GM19452 (cell line): ENCODE data around the gene RLN3.
A peak's percentile ranks its signal among the peaks of the same experiment; 100 is the strongest.

Source experiments
- ATAC-seq: cut with Tn5 transposase; IDR thresholded peaks from one replicate; pipeline ENCODE4 v1.9.1; 2021; ENCODE audit not compliant: unreplicated experiment

Gene RLN3

DNA sequence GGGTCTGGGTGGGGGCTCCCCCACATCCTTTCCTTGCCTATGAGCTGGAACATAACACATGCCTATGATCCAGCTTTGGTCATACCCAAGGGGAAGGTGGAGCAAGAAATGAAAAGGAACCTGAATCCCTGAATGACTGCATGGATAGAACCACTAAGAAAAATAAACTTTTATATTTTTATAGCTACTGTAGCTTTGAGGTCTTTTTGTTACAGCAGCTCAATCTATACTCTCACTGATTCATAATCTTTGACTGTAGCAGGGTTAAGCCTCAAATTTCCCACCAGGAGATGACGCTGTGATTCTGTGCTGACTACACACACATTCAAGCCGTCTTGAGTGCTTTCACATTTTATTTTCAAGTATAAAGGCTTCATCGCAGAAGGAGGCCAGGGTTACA lies 25.1 kb downstream of the RLN3 start:
- no peak for ATAC-seq

DNA sequence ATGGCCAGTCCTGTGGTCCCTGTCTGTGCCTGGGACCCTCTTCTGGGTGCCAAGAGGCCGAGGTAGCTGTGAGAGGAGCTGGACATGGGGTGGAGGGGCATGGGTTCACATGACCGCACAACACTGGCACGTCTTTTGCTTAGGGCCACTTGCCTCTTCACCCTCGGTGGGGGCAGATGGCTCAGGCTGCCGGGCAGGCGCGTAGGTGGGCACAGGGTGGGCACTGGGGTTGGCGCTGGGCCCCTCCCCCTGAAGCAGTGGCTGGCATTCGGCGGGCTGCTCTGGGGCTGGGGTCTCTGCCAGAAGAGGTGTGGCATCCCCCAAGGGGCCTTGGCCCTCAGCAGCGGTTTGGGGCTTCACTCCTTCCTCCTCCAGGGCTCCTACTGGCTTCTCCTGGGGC lies 25.6 kb downstream of the RLN3 start:
- no peak for ATAC-seq

DNA sequence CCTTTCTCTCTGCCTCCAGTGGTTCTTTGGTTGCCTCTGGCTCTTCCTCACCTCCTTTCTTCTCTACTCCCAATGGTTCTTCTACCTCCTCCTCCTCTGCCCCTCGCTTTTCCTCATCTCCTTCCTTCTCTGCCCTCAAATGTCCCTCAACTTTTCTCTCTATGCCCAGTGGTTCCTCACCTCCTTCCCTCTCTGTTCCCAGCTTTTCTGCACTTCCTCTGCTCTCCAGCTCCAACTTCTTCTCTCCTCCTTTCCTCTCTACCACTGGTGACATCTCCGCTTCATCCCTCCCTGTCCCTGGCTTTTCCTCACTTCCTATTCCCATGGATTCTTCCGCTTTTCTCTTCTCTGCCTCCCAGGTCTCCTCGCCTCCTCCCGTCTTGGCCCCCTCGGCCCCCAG lies 26.2 kb downstream of the RLN3 start:
- ATAC-seq: no peak

DNA sequence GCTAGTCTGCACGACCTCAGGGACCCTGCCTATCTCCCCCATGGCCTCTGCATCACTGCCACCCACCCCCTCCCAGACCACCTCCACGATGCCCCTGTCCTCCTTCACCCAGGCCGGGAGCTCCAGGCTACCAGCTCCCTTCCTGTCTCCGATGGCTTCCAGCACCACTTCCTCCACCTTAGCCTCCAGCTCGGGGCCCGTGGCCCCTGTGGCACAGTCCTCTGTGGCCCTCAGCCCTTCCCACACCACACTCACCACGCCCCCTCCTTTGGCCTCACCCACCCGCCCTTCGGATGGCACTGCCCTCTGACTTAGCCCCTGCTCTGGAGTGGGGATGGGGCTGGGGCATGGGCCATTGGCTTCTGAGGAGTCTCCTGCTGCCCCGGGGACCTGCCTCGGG lies 26.8 kb downstream of the RLN3 start:
- ATAC-seq: no peak

DNA sequence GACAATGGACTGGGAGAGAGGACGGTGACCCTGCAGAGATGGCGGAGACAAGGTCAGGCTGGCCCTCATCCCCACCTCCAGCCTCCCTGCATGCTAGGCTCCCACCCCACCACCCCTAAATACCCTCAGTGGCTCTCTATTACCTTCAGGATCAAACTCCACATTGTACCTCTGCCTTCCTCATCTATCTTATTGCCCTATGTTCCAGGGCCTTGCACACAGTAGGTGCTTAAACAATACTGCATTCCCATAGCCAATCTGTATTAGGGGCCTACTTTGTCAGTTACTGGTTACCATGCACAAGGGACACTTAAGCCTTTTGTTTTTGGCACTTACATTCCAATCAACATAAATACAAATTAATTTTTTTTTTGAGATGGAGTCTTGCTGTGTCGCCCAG lies 27.4 kb downstream of the RLN3 start:
- ATAC-seq: no peak

DNA sequence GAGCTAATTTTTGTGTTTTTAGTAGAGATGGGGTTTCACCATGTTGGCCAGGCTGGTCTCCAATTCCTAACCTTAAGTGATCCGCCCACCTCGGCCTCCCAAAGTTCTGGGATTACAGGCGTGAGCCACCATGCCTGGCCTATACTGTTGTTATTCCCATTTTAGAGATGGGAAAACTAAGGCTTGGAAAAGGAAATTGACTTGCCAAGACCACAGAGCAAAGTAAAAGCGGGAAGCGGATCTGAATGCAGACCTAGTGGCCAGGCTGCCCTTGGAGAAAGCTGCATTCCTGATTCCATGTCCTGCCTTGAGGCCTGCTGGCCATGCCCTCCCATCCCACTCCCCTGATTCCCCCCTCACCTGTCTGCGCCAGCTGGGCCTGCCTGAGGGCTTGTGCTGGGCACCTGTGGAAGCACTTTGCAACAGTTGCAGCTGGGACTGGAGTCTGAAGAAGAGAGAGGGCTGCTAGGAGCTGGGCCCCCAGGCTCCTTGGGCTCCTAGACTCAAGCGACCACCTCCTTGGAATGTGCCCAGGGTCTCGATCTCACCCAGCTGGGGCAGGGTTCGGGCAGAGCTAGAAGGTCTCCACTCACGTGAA lies 28.2 kb downstream of the RLN3 start:
- ATAC-seq: no peak

DNA sequence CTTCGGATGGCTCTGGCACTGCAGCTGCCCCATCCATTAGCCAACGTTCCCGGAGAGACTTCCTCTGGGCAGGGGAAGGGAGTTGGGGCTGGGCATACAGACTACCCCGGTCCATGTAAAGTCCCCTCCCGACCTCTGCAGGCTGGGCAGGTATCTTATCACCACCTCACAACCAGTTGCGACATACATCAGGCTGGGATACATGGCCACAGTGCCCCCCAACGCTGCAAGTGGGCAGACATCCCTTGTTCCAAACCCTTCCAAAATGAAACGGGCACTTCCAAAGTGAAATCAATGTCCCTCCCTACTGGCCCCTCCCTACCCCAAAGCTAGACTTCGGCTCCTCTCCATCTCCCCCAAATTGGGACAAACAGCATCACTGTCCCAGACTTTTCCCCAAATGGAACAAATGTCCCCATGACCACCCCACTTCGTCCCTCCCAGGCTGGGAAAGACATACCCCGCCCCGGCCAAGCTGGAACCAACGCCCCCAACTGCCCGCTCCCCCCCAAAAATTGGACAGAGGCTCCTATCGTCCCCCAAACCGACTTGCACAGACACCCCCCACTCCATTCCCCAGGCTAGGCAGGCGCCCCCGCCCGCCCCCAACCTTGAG lies 28.9 kb downstream of the RLN3 start:
- ATAC-seq: no peak

DNA sequence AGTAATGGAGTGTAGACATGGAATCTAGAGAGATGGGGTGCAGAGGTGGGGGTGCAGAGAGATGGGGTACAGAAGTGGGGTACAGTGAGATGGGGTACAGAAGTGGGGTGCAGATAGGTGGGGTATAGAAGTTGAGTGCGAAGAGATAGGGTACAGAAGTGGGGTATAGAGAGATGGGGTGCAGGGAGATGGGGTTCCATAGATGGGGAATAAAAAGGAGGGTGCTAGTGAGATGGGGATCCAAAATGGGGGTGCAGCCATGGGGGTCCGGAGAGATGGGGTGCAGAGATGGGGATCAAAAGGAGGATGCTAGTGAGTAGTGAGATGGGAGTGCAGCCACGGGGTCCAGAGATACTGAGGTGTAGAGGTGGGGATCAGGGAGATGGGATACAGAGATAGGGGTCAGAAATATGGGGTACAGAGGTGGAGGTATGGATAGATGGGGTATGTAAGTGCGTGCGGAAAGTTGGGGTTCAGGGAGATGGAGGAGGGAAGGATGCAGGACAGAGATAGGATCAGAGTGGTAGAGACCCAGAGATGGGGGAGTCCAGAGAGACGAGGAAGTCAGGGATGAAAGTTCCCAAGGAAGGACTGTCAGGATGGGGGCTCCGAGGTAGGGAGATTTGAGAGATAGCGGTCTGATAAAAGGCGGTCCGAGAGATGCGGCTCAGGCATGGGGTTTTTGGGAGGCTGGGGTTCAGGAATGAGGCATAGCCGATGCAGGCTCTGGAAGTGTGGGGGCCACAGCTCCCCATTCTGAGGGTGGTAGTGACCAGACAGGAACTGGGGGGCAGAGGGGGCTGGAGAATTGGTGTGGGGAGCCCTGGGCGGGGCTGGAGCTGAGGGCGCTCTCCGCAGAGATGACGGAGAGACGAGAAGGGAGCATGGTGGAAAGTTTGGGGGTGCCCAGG lies 30.5 kb downstream of the RLN3 start:
- no peak for ATAC-seq

DNA sequence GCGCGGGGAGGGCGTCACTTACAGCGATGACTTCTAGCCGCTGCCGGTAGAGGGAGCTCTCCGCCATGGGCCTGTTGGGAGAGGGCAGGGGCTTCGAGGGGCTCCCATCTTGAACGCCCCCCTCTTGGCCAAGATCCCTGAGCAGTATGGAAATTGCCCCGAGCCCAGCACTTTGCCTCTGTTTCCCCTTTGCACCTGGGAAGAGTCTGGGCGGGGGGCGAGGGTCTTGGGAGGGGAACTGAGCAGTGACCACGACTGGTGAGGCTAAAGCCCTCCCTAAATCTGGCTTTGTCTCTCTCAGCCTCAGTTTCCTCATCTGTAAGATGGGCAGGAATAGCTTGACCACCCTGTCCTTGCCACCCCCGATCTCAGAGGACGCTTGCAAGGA lies 31.1 kb downstream of the RLN3 start:
- no peak for ATAC-seq

DNA sequence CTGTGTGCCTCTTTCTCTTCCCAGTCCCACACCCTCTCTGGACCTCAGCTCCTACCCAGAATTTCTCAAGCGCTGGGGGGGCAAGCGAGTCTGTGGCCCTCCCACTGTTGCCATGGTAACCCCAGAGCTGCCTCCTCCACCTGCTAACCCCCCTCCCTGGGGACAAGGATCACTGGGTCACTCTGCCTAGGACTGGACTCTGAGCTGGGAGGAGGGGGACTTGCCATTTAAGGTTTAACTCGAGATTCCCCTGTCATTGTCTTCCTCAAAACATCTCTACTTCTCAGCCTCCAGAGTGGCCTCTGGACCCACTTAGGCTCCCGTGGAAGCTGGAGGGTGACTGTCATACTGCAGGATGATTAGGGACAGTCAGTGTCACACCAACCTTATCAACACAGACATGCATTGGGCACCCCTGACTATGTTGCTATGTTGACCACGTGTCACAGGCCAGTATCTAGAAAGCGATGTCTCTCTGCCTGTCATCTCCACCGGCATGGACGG lies 31.8 kb downstream of the RLN3 start:
- ATAC-seq: no peak

DNA sequence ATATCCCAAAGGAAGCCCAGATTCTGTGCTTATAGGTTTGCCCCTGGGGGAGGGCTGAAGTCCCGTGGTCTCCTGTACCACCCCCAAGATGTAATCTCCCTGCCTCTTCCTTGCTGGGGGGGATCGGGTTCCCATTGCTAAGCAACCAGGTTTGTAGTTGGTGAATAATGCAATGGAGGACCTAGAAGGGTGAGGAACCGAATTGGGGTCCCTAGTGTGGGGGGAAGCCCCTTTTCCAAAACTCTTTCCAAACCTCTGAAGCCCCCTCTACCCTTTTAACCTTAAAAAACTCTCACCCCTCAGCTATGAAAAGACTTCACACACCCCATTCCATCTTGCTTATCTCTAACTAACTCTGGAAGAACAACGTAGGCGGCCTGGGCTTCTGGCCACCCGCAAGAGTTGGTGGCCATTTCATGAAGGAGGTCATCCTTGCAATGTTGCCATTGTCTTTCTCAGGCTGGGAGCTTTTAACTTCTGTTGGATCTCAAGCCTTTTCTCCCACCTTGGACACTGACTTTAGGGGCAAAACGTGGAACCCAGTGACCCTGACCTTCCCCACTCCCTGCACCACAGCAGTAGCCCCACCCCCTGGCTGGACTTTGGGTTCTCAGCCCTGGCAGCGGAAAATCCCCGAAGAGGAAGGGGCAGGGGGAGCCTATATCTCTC lies 33.3 kb downstream of the RLN3 start:
- ATAC-seq: no peak

DNA sequence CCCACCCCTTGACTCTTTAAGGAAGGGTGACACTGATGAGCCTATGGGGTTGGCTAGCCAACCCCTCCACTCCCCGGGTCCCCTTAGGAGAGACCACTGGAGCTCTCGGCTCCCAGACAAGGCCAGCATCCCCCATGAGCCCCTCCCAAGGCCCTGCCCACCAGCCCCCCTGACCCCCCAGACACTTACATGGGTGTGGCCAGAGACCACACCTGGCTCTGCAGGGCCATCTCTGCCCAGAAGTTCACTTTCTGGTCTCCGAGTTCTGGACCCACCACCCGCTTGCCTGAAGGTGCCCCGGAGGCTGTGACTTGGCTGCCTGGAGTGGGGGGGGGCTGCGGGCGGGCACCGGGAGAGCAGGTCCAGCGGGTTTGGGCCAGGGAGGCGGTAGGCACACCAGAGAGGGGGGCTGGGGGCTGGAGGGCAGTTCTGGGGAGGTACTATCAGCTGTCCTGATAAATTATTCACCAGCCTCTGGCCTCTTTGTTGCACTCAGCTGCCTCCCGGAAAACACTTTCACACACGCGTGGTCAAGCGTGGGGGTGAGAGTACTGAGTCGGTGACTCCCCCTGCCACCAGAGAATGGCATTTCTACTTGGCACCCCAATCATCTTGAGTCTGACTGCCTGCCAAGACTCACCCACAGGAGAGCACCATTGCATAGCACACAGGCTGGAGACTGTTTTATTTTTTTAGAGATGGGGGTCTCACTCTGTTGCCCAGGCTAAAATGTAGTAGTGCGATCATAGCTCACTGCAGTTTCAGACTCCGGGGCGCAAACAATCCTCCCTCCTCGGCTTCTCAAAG lies 34.0 kb downstream of the RLN3 start, which contains the start of gene PALM3:
PALM3 (minus strand) TSS at position 326 of the 807 bp plus-strand sequence; CDS start at position 230, 96 bp downstream.
- ATAC-seq: no peak

DNA sequence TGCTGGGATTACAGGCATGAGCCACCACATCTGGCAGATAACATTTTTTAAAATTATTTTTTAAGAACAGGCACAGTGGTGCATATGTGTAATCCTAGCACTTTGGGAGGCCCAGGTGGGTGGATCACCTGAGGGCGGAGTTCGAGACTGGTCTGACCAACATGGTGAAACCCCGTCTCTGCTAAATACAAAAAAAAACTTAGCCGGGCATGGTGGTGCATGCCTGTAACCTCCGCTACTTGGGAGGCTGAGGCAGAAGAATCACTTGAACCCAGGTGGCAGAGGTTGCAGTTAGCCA lies 34.6 kb downstream of the RLN3 start:
- no peak for ATAC-seq

DNA sequence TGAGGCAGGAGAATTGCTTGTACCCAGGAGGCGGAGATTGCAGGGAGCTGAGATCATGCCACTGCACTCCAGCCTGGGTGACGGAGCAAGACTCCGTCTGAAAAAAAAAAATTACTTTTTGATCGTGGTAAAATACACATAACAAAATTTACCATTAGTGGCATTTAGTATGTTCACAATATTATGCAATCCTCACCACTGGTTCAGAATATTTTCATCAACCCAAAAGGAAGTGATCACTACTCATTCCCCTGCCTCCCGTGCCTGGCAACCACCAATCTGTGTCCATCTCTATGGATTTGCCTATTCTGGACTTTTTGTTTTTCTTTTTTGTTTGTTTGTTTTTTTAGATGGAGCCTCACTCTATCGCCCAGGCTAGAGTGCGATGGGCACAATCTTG lies 35.2 kb downstream of the RLN3 start:
- no peak for ATAC-seq

DNA sequence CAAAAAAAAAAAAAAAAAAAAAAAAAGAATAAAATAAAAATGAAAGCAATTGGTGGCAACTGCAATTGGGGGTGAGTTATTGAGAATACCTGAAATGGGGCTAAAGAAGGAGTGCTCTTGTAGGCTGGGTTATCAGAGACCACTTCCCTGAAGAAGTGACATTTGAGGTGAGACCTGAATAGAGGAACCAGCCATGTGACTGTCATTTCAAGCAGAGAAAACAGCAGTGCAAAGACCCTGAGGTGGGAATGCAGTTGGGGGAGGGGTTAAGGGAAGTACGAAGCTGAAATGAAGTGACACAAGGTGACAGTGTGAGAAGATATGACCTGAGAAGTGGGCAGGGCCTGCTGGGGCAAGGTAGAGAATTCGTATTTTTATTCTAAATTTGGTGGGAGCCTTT lies 38.2 kb downstream of the RLN3 start:
- no peak for ATAC-seq

DNA sequence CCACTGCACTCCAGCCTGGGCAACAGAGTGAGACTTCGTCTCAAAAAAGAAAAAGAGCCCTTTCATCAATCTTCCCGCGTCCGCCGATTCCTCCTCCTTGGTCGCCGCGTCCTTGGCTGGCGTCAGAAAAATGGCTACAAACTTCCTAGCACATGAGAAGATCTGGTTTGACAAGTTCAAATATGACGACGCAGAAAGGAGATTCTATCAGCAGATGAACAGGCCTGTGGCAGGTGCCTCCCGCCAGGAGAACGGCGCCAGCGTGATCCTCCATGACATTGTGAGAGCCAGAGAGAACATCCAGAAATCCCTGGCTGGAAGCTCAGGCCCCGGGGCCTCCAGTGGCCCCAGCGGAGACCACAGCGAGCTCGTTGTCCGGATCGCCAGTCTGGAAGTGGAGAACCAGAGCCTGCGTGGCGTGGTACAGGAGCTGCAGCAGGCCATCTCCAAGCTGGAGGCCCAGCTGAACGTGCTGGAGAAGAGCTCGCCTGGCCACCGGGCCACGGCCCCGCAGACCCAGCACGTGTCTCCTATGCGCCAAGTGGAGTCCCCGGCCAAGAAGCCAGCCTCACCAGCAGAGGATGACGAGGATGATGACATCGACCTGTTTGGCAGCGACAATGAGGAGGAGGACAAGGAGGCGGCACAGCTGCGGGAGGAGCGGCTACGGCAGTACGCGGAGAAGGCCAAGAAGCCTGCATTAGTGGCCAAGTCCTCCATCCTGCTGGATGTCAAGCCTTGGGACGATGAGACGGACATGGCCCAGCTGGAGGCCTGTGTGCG lies 42.5 kb downstream of the RLN3 start:
- ATAC-seq: no peak

DNA sequence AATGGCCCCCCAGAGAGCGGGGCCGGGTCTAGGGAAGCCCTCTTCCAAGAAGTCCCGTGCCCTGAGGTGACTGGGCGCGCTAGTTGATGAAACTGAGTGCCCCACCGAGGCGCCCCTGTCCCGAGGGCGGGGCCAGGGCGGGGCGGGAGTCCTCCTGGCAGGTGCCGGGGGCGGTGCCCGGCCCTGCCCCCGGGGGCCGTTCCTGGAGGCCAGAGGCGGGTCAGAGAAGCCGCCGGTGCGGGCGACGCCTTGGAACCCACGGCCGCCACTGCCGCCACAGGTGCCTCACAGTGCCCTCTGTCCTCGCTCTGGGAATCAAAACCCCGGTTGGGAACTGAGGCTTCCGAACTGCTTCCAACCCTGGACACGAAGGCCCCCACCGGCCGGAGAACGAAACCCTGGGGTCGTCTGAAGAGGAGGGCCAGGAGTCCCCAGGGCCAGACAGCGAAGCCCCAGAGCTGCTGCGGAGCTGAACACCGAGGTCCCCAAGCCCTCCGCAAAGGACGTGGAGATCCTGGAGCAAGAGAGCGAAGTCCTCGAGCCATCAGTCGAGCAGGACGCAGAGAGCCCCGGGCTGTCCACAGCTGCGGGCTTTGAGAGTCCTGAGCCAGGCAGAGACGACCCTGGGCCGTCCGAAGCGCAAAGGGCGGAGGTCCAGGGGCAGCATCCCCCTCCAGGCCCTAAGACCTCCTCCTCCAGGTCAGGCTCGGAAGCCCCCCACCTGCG lies 44.8 kb downstream of the RLN3 start, which contains the start of gene MISP3:
MISP3 (plus strand) TSS at position 252 of the 726 bp plus-strand sequence. CDS start 524 bp downstream, outside the sequence.
- no peak for ATAC-seq

DNA sequence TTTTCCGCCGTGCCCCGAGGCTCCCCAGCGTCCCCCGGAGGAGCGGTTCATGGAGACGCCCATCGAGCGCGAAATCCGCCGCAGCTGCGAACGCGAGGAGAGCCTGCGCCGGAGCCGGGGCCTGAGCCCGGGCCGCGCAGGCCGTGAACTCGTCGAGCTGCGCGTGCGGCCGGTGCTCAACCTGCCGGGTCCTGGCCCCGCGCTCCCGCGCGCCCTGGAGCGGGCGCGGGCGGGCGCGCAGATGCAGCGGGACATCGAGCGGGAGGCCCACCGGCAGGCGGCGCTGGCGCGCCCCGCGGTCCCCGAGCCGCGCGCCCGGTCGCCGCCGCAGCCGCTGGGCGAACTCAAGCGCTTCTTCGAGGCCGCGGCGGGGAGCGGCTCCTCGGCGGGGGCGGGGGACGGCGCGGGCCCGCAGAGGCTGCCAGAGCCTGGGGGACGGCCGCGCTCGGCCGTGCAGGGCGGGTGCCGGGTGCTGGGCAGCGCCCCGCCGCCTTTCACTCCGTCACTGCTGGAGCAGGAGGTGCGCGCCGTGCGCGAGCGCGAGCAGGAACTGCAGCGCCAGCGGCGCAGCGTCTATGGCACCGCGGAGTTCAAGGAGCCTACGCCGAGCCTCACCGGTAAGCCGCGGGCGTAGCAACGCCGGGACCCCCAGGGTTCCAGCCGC lies 45.4 kb downstream of the RLN3 start:
- ATAC-seq: peak; percentile 47
